Heart left ventricle (tissue), 13 donors: ENCODE measurements around the gene UMPS.

ENCODE experiments used
- CTCF ChIP-seq, 12 donors: fragments of 200-600 bp; sonication (generic) in 4 of 12; IDR thresholded peaks; one replicate each; pipeline versions ENCODE4 v1.5.0 to v1.8.0; 2018 to 2022; ENCODE audit warnings: antibody characterized with exemption in 12 of 12, mild to moderate bottlenecking in 5 of 12
- POLR2A ChIP-seq, 2 donors: fragments of 450-650 bp; IDR thresholded peaks; one replicate each; pipeline ENCODE4 v1.6.1; 2017; ENCODE audit warnings: antibody characterized with exemption in 2 of 2, mild to moderate bottlenecking in 2 of 2, moderate library complexity in 2 of 2
- donor health status: ischemic (EF 13 %, LVEDD 7.1; RV severe dilation, severe dysfunction).
- donor health status: DM: no; HTN: yes; CAD: no.
- donor health status: DM: no; HTN: no; CAD: no.
- donor health status: ischemic (EF 25% LVEDD 6.9; RV normal size, moderate dysfunction).
- donor health status: ischemic (EF 25% LVEDD 5.7; RV mildly dilated, moderate dysfunction).
- donor health status: ischemic (EF 35%, LVEDD 5.7; RV mildly dilated, moderate dysfunction).
- donor health status: nonischemic (EF 11% LVEDD 7.7; RV severe dilation, severe dysfunction).
- donor health status: DM: yes; HTN: yes; CAD: no.
- donor health status: PGD.
- donor health status: ischemic (EF 29% LVEDD 5.4; RV normal size, mild dysfunction).
- donor health status: nonischemic (EF 23%, LVEDD 6.1; RV moderate dilation, normal function).

- TF ChIP-seq CTCF (IDR thresholded peaks at IDR 0.05): no peak
- no peak for TF ChIP-seq POLR2A (IDR thresholded peaks at IDR 0.05)
These were observed 17.1 kb downstream of the UMPS start for GRCh38 chr3:124747111-124747981.
